ENCODE measurements around the gene RAPGEF2. TPM values are rescaled to one million over a fixed set of nuclear protein-coding genes. Genes with fewer than 3 reads are reported as not detected.

Gene RAPGEF2
- total and polyA plus RNA-seq, 2 donors (not counting 3 experiments of a cell fraction or from before 2014, with no cell fraction given), result 28.7 to 55.2 TPM

- no TSS peak for BruUV-seq (replicated peaks)
- H4K20me1 ChIP-seq (replicated peaks; ENCODE audit: control insufficient read depth, extremely low read depth, insufficient read depth, low read length), result peaks cover 5% of the 10 kb centered on the region
- H3K9me1 ChIP-seq (replicated peaks; ENCODE audit: control insufficient read depth, extremely low read depth, insufficient read depth, low read length), result no peaks in the 10 kb centered on the region
- TF ChIP-seq CTCF (IDR thresholded peaks at IDR 0.05; ENCODE audit: extremely low read depth in 1 of 2, insufficient read depth in 1 of 2, low read depth in 1 of 2, low read length in 2 of 2) (no peak), POLR2A (IDR thresholded peaks at IDR 0.05; ENCODE audit: low read depth, low read length) (no peak), EZH2 (IDR thresholded peaks at IDR 0.05; ENCODE audit: borderline replicate concordance, low read depth, low read length, severe bottlenecking) (no peak), GATA2 (IDR thresholded peaks at IDR 0.05; ENCODE audit: insufficient read depth, insufficient read length, low read depth, low read length) (no peak), POLR2AphosphoS5 (IDR thresholded peaks at IDR 0.05; ENCODE audit: insufficient read depth, low read depth, low read length) (no peak), JUN (IDR thresholded peaks at IDR 0.05; ENCODE audit: borderline replicate concordance, insufficient read depth, insufficient read length, low read depth) (no peak), FOS (IDR thresholded peaks at IDR 0.05; ENCODE audit: borderline replicate concordance, insufficient read depth, low read length) (no peak), MAX (IDR thresholded peaks at IDR 0.05; ENCODE audit: insufficient read depth, insufficient read length) (no peak), MYC (IDR thresholded peaks at IDR 0.05; ENCODE audit: low read depth, low read length) (no peak)
- intact Hi-C loops (cut with micrococcal nuclease), result no loop called here
- dilution Hi-C loops (cut with MboI; ENCODE audit: extremely low pct_ligation_motif_present, low sequenced_read_pairs), result no loop called here
- H3K4me2 ChIP-seq (ENCODE audit: insufficient read depth, low read length), result no peak overlapping the region
- no peak overlapping the region for H2AFZ ChIP-seq (ENCODE audit: low read depth, low read length)
- DNase-seq (ENCODE audit: low read depth, low spot score) (no peak), FAIRE-seq (no peak)
- H3K27ac ChIP-seq (ENCODE audit: insufficient read depth, low read depth, low read length), result no peak overlapping the region
- no peaks in the 10 kb centered on the region for H3K36me3 ChIP-seq (ENCODE audit: control insufficient read depth in 2 of 2, extremely low read depth in 1 of 2, insufficient read depth in 2 of 2, low read length in 2 of 2)
- H3K9ac ChIP-seq (replicated peaks; ENCODE audit: extremely low read depth, insufficient read depth, low read length), result no peak overlapping the region
- no peaks in the 10 kb centered on the region for H3K9me3 ChIP-seq (replicated peaks; ENCODE audit: control insufficient read depth, insufficient read depth, low read length)
- no peaks in the 10 kb centered on the region for H3K27me3 ChIP-seq (ENCODE audit: control insufficient read depth in 2 of 2, insufficient read depth in 2 of 2, low read length in 2 of 2)
- peaks cover 70% of the 10 kb centered on the region for H3K79me2 ChIP-seq (ENCODE audit: control insufficient read depth, insufficient read depth, low read length)
- H3K4me1 ChIP-seq (ENCODE audit: control insufficient read depth, extremely low read depth, insufficient read depth, low read length), result peaks cover 16% of the 10 kb centered on the region
- ChIA-PET CTCF (interaction anchor here (1.2 kb wide), 1 partner anchor 36 kb away, joined by 3 read pairs; no protein-coding TSS in a partner anchor), POLR2A (no interaction called here)
- H3K4me3 ChIP-seq (replicated peaks in 1 of 3; ENCODE audit: insufficient read depth in 1 of 3, low read depth in 1 of 3, low read length in 3 of 3), result no peak overlapping the region
These were observed 40.8 kb downstream of the RAPGEF2 start for GRCh38 chr4:159143687-159144086.
